OCI-LY3 (cell line): ENCODE data around the gene BTBD2.

ENCODE experiments used
- EZH2phosphoT487 ChIP-seq: fragments of 200-600 bp; shearing (Covaris generic); IDR thresholded peaks from 2 replicates; pipeline ENCODE4 v1.6.1; 2018; ENCODE audit warnings: antibody characterized with exemption, mixed run types, low read depth
- TF ChIP-seq, protein P1 (sequence below): fragments of 200-600, 300-600 bp; sonication (generic); IDR thresholded peaks from 2 replicates; pipeline ENCODE4 v1.5.1; 2014; ENCODE audit warnings: antibody characterized with exemption, low read length, low read depth

DNA sequence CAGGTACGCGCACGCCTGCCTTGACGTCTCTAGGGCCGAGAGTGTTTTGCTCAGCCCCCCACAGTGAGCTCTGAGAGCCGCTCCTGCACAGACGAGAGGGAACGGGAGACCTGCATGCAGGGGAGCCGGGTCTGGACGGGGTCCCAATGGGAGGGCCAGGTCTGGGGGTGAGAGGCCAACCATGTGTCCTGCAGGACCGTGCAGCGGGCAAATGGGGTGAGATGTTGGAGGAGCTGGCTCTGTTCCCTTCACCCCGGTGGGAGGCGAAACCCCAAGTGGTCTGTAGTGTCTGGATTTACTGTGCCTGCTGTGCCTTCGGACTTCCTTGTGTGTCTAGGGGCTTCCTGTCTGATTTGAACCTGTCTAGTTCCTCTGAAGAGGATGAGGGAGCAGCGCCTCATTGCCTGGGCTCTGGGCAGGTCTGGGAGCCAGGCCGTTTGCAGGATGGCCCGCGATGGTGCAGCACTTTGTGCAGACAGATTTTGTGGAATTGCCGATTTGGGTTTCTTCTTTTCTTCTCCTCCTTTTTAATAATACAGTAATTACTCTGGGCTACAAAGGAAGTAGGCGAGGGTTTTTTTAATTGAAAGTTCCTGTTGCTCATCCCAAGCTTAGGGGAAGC lies 72.5 kb downstream of the BTBD2 start:
- TF ChIP-seq, protein P1, sequence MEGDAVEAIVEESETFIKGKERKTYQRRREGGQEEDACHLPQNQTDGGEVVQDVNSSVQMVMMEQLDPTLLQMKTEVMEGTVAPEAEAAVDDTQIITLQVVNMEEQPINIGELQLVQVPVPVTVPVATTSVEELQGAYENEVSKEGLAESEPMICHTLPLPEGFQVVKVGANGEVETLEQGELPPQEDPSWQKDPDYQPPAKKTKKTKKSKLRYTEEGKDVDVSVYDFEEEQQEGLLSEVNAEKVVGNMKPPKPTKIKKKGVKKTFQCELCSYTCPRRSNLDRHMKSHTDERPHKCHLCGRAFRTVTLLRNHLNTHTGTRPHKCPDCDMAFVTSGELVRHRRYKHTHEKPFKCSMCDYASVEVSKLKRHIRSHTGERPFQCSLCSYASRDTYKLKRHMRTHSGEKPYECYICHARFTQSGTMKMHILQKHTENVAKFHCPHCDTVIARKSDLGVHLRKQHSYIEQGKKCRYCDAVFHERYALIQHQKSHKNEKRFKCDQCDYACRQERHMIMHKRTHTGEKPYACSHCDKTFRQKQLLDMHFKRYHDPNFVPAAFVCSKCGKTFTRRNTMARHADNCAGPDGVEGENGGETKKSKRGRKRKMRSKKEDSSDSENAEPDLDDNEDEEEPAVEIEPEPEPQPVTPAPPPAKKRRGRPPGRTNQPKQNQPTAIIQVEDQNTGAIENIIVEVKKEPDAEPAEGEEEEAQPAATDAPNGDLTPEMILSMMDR, result no peak
- TF ChIP-seq EZH2phosphoT487, result no peak
